ENCODE data around the gene ARMC7.

ARMC7 gene

DNA sequence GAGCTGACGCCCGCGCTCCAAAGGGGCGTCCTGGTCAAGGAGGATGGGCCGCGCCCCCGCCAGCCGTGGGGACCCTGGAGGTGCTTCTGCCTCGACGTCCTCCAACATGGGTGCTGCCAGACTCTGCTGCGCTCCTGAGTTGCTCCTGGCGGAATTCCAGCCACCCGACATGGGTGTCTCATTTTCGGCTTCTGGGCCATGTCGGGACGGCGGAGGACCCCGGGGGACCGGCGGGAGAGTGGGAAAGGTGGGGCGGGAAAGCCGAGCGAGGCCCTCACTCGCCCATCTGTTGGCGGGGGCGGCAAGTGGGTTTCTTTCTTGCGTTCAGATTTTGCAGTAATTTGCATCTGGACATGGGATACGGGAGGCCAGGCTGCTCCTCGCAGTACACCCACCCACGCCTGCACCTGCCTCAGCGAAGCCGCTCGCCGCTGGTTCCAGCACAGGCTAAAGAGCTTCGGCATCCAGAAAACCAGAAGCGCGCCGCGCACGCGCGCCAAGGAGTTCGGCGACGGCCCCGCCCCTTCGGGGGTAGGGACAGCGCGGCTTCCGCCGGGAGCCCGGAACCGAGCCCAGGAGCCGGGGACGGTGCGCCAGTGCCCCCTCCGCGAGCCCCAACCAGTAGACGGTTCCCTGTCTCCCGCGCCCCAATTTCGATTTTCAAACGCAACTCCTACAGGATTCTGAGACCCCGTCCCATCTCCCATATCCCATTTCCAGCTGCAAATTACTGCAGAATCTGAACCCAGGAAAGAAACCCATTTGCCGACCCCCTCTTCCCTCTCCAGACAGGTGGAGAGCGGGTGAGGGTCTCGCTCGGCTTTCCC, at the start of gene ARMC7:
Gene ARMC7, plus strand, starts transcription at position 563 of the 827 bp plus-strand sequence. CDS start 320 bp downstream, outside the sequence.
- H3K27ac ChIP-seq: no peak within 1 kb of the TSS
- peak within 1 kb of the TSS; percentile 94 for H3K4me3 ChIP-seq

DNA sequence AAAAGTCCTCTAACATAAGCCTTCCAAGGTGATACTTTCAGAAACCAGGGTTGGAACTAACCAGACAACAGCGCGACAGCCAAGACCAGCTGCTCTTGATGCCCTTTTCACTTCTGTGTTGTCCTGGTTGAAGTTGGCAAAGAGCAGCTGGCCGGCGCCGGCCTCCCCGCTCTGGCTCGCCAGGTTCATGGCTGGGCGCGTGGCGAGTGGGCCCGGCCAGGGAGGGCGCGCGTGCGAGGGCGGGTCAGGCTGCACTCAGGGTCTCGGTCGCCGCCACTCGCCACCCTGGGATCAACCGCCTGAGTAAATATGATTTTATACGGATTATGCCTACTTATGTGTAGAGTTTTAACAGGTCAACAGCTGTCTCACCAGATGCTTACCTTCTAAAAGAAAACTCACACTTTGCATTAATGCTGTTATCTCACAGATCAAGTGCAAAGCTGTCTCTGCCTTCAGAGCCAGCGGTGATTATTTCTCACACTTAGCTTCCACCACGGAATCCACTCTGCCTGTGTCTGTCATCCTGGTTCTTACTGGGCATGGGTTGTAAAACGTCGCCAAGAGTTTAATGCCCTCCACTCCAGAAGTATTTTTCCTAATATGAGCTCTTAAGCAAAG, 49.2 kb upstream of the ARMC7 start:
- Histone ChIP-seq H3K9me3 (ENCODE audit: low read depth, low read length) (no peaks in the 10 kb centered on the region), H3K36me3 (ENCODE audit: insufficient read depth, low read length) (peaks cover 41% of the 10 kb centered on the region), H3K4me3 (no peak overlapping the region), H3K27ac (no peak overlapping the region), H3K9ac (ENCODE audit: insufficient read length) (no peak overlapping the region)
- no peak for DNase-seq (ENCODE audit: low read depth, low spot score)
- TF ChIP-seq FOXP2 (optimal IDR thresholded peaks at IDR 0.05; ENCODE audit: control extremely low read depth, extremely low read length, insufficient read depth) (no peak), EZH2 (IDR thresholded peaks at IDR 0.05) (no peak), POLR2AphosphoS5 (IDR thresholded peaks at IDR 0.05; ENCODE audit: borderline replicate concordance, low read depth, low read length) (no peak)

More for the DNA sequence above, at the start of gene ARMC7:
- no peak for TF ChIP-seq EZH2 (IDR thresholded peaks at IDR 0.05)
- peak; percentile 92 for TF ChIP-seq POLR2AphosphoS5 (IDR thresholded peaks at IDR 0.05; ENCODE audit: borderline replicate concordance, low read depth, low read length)
- TF ChIP-seq FOXP2 (optimal IDR thresholded peaks at IDR 0.05; ENCODE audit: control extremely low read depth, extremely low read length, insufficient read depth): no peak
- H3K9ac ChIP-seq (ENCODE audit: insufficient read length): peak within 1 kb of the TSS; percentile 82
- H3K36me3 ChIP-seq (ENCODE audit: insufficient read depth, low read length): no peaks in the 10 kb centered on the region
- no peaks in the 10 kb centered on the region for H3K9me3 ChIP-seq (ENCODE audit: low read depth, low read length)
- no peak for DNase-seq (ENCODE audit: low read depth, low spot score)

DNA sequence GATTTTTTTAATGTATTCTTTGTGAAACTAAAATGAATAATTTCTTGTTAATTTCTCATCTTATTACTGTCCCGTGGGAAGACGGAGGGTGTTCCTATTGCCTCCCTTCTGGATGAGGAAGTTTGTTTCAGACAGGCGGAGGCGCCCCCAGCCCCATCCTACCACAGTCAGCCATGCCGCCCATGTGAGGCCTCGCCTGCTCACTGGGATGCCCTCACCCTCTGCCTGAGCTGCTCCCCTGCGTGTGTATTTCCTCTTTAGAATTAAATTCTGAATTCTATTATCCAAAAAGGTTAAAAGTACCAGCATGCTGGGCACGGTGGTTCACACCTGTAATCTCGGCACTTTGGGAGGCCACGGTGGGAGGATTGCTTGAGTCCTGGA, 48.7 kb upstream of the ARMC7 start:
- H3K36me3 ChIP-seq (ENCODE audit: insufficient read depth, low read length): peaks cover 41% of the 10 kb centered on the region
- no peak overlapping the region for H3K9ac ChIP-seq (ENCODE audit: insufficient read length)
- no peak overlapping the region for H3K27ac ChIP-seq
- no peak overlapping the region for H3K4me3 ChIP-seq
- TF ChIP-seq POLR2AphosphoS5 (IDR thresholded peaks at IDR 0.05; ENCODE audit: borderline replicate concordance, low read depth, low read length) (no peak), FOXP2 (optimal IDR thresholded peaks at IDR 0.05; ENCODE audit: control extremely low read depth, extremely low read length, insufficient read depth) (no peak), EZH2 (IDR thresholded peaks at IDR 0.05) (no peak)
- no peak for DNase-seq (ENCODE audit: low read depth, low spot score)
- H3K9me3 ChIP-seq (ENCODE audit: low read depth, low read length): no peaks in the 10 kb centered on the region

DNA sequence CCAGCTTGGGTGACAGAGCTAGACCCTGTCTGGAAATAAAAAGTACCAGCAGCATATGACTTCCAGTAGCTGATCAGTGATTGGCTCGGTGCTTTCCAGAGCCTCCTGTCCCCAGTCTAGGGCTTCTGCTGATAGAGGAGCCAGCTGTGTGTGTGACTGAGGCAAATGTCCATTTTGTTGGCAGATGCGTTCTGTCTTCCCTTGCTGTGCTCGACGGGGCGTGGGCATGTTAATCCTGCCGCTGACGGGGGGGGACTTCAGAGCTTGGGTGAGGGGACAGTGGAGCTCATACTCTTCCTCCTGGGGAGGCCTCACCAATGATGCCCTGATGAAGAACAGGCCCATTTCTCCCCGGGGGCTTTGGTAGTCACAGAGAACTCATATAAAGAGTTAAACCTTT, 48.2 kb upstream of the ARMC7 start:
- Histone ChIP-seq H3K9me3 (ENCODE audit: low read depth, low read length) (no peaks in the 10 kb centered on the region), H3K9ac (ENCODE audit: insufficient read length) (no peak overlapping the region), H3K4me3 (no peak overlapping the region), H3K36me3 (ENCODE audit: insufficient read depth, low read length) (peaks cover 36% of the 10 kb centered on the region), H3K27ac (no peak overlapping the region)
- no peak for DNase-seq (ENCODE audit: low read depth, low spot score)
- TF ChIP-seq POLR2AphosphoS5 (IDR thresholded peaks at IDR 0.05; ENCODE audit: borderline replicate concordance, low read depth, low read length): no peak
- TF ChIP-seq FOXP2 (optimal IDR thresholded peaks at IDR 0.05; ENCODE audit: control extremely low read depth, extremely low read length, insufficient read depth): no peak
- no peak for TF ChIP-seq EZH2 (IDR thresholded peaks at IDR 0.05)

DNA sequence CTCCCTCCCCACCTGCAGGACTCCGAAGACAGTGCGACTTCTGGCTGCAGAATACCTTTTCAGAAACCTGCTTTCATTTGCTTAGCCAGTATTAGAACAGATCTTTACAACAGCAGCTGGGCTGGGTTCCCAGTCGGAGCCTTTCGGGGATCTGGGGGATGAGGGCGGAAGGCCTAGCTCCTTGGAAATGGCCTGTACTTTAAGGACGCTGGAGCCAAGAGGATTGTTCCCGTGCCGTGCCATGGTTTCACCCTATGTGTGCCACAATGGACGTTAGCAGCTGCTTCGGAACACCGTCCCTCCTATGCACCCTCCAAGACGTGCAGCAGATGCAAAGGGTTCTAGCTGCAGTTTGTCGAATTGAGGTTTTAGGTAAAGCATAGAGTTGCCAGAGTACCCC, 46.6 kb upstream of the ARMC7 start:
- Histone ChIP-seq H3K27ac (no peak overlapping the region), H3K36me3 (ENCODE audit: insufficient read depth, low read length) (peaks cover 36% of the 10 kb centered on the region), H3K4me3 (no peak overlapping the region), H3K9ac (ENCODE audit: insufficient read length) (no peak overlapping the region), H3K9me3 (ENCODE audit: low read depth, low read length) (no peaks in the 10 kb centered on the region)
- TF ChIP-seq POLR2AphosphoS5 (IDR thresholded peaks at IDR 0.05; ENCODE audit: borderline replicate concordance, low read depth, low read length) (no peak), FOXP2 (optimal IDR thresholded peaks at IDR 0.05; ENCODE audit: control extremely low read depth, extremely low read length, insufficient read depth) (no peak), EZH2 (IDR thresholded peaks at IDR 0.05) (no peak)
- DNase-seq (ENCODE audit: low read depth, low spot score): no peak

DNA sequence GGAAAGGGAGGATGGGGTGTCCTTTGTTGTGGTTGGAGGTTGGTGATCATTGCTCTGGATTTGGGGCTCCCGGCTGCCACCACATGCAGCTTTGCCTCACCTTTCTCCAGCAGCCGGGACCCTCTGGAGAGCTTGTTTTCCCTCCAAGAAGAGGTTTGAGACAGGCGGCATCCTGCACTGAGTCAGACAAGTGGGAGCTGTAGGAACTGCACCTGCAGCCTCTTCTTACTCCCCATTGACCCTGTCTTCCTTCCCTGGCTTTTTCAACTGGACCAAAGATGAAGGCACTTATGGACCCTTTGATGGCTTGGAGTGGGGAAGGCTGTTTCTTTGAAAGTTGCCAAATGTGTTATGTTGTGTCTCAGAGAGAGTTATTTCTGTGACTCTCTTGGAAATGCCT, 46.1 kb upstream of the ARMC7 start:
- peaks cover 36% of the 10 kb centered on the region for H3K36me3 ChIP-seq (ENCODE audit: insufficient read depth, low read length)
- DNase-seq (ENCODE audit: low read depth, low spot score): no peak
- H3K9me3 ChIP-seq (ENCODE audit: low read depth, low read length): no peaks in the 10 kb centered on the region
- no peak overlapping the region for H3K9ac ChIP-seq (ENCODE audit: insufficient read length)
- no peak for TF ChIP-seq POLR2AphosphoS5 (IDR thresholded peaks at IDR 0.05; ENCODE audit: borderline replicate concordance, low read depth, low read length)
- TF ChIP-seq EZH2 (IDR thresholded peaks at IDR 0.05): no peak
- TF ChIP-seq FOXP2 (optimal IDR thresholded peaks at IDR 0.05; ENCODE audit: control extremely low read depth, extremely low read length, insufficient read depth): no peak
- no peak overlapping the region for H3K27ac ChIP-seq
- H3K4me3 ChIP-seq: no peak overlapping the region

DNA sequence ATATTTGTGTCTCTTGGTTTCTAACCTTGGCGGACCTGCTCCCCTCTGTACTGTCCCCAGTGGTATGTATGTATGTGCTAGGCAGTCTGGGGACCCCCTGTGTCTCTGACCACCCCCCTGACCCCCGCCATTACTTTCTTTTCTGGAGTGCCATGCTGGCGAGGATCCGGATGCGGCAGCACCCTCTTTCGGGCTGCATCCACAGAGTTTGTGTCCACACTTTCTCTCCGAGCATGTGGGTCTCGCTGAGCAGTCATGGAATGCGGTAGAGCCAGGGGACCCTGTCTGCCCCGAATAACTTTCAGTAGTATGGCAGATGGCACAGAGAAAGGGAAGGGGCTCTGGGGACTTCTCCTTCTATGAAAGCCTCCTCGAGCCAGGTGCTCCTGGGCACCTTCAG, 45.7 kb upstream of the ARMC7 start:
- Histone ChIP-seq H3K36me3 (ENCODE audit: insufficient read depth, low read length) (peaks cover 36% of the 10 kb centered on the region), H3K27ac (no peak overlapping the region), H3K9ac (ENCODE audit: insufficient read length) (no peak overlapping the region), H3K9me3 (ENCODE audit: low read depth, low read length) (no peaks in the 10 kb centered on the region), H3K4me3 (no peak overlapping the region)
- DNase-seq (ENCODE audit: low read depth, low spot score): no peak
- TF ChIP-seq FOXP2 (optimal IDR thresholded peaks at IDR 0.05; ENCODE audit: control extremely low read depth, extremely low read length, insufficient read depth) (no peak), EZH2 (IDR thresholded peaks at IDR 0.05) (no peak), POLR2AphosphoS5 (IDR thresholded peaks at IDR 0.05; ENCODE audit: borderline replicate concordance, low read depth, low read length) (no peak)

DNA sequence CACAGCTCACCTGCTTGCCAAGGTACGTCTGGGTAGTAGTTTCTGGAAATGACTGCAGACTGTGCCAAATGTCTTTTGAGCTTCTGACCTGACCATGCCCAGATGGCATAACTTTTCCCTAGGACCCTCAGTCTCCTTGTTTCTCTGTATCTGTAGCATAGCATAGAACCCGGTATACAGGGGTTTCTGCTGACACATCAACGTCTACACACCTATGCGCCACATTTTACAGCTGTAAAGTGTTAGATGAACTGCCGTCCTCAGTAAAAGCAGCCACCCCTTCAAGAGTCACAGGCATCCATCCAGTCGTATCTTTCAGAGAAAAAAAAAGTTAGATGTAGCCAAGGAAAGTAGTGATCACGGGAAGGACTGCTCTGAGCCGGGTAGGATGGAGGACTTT, 45.3 kb upstream of the ARMC7 start:
- no peak for DNase-seq (ENCODE audit: low read depth, low spot score)
- peaks cover 34% of the 10 kb centered on the region for H3K36me3 ChIP-seq (ENCODE audit: insufficient read depth, low read length)
- no peak for TF ChIP-seq EZH2 (IDR thresholded peaks at IDR 0.05)
- no peak for TF ChIP-seq FOXP2 (optimal IDR thresholded peaks at IDR 0.05; ENCODE audit: control extremely low read depth, extremely low read length, insufficient read depth)
- no peak for TF ChIP-seq POLR2AphosphoS5 (IDR thresholded peaks at IDR 0.05; ENCODE audit: borderline replicate concordance, low read depth, low read length)

More for the DNA sequence above, 45.3 kb upstream of the ARMC7 start:
- H3K9me3 ChIP-seq (ENCODE audit: low read depth, low read length): no peaks in the 10 kb centered on the region
- no peak overlapping the region for H3K9ac ChIP-seq (ENCODE audit: insufficient read length)
- no peak overlapping the region for H3K4me3 ChIP-seq
- no peak overlapping the region for H3K27ac ChIP-seq

Measured in SK-N-MC (cell line).